HG03575 (cell line): ENCODE data around the gene MYLK4.
A peak's percentile ranks its signal among the peaks of the same experiment; 100 is the strongest.
"Not testable (repeated sequence)": the region's sequence is repeated elsewhere in the genome, so short reads cannot be mapped to it uniquely, and the experiment has no call there.

Source experiments
- ATAC-seq: cut with Tn5 transposase; IDR thresholded peaks from one replicate; pipeline ENCODE4 v1.9.1; 2021; ENCODE audit not compliant: unreplicated experiment, insufficient number of reproducible peaks, low FRiP score; ENCODE audit errors: extremely low read depth

MYLK4 gene

GRCh38 chr6:2781685-2782355 lies 31.1 kb upstream of the MYLK4 start:
- no peak for ATAC-seq

- ATAC-seq: no peak
Observed at GRCh38 chr6:2780102-2780737, 29.5 kb upstream of the MYLK4 start.

DNA sequence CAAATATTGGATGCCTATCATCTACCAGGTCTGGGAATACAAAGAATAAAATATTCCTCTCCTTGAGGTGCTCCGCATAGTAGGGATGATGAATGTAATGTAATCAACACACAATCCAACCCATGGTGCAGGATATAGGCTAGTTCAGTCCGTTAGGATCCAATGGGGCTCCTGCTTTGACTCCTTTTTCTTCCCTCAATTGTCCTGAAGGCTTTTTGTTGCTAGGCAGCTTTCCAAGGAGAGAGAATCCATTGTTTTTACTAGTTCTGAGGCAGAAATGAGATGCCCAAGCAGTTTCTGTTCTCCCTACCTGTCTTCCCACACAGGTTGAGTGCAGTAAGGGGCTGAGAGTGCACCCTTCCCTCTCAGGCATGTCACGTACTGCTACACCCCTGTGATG lies 26.5 kb upstream of the MYLK4 start:
- no peak for ATAC-seq

DNA sequence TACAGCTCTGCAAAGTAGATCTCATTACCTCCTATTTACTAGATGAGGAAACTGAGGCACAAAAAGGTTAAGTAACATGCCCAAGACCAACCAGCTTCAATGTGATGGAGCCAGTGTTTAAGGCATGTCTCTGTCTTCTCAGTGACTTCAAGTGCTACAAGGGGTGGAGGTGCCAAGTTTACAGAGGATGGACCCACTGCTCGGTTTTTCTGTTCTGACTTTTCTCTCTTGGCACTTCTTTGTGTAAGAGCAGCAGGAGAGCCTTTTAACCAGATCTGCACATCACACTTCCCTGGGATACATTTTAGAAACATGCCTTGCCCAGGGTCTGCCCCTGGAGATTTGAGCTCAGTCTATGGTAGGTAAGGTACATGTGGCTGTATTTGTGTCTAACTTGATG lies 24.3 kb upstream of the MYLK4 start:
- no peak for ATAC-seq

DNA sequence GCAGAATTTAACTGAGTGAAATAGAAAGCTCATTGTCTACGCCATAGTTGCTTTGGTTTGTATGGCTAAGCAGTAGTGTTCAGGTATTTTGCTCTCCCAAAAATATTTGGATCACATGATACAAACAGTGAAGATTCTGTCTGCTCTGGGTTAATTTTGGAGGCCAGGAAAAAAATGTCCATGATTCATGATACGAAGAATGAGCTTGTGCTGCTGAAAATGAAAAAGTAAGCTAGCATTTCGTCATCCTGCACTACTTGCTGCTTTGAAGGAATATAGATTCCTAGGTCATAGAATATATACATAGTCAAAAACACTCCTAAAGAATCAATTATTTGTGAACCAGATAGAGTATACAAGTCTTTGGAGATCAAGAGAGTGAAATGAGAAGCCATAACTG lies 22.7 kb upstream of the MYLK4 start:
- ATAC-seq: no peak

DNA sequence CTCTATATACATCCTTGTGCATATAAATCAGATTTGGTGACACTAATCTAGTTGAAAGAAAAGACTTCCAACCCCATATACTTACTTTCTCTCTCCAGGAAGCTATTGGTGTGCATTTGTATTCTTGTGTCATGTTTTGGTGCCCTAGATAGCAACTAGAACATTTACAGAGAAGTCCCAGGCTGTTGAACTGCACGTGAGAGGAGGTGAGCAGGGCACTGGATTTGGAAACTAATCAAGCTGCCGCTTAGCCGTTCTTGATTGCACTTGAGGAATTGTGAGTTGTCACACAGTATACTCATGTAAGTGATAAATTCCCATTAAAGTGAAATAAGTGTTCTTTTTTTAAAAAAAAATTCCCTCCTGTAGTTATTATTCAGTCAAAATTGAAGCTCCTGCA lies 22.1 kb upstream of the MYLK4 start:
- no peak for ATAC-seq

DNA sequence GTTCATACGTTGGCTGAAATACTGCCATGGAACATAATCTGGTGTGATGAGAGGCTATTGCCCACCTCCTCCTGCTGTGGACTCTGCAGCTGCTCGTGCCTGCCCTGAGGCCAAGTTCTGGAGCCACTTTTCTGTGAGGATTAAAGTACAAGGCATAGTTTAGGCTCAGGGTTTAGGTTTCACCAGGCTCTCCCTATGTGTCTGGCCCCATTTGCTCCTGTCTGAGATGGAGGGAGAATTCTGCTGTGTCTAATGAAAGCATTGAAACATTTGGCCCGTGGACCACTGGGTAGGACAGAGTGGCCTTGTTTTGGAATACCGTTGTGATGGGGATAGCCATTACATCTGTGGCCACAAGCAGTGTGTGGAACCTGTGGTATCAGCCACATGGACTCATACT lies 20.4 kb upstream of the MYLK4 start:
- ATAC-seq: no peak

DNA sequence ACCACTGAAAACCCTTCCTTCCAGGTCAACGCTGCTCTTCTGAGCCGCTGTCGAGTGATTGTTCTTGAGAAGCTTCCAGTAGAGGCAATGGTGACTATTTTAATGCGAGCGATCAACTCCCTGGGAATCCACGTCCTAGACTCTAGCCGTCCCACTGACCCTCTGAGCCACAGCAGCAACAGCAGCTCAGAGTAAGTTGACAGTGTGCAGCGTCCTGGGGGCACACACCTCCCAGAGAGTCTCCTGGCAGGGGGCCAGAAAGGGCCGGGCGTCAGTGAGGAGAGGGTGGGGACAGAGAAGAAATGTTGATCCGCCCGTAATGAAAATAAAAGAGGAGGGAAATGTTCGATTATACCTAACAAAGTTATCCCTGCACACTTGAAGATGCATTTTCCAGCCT lies 19.4 kb upstream of the MYLK4 start:
- ATAC-seq: no peak

DNA sequence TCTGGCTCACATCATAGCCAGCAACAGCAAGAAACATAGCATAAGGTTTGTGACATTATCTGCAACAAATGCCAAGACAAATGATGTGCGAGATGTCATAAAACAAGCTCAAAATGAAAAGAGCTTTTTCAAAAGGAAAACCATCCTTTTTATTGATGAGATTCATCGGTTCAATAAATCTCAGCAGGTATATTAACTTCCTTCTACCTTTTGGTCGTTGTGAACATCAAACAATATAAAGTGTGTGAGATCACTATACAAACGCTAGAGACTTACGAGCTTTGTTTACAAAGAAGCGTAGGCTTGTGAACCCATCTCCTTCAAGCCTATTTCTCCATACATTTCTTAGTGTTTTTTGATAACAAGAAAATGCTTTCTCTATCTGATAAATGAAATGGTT lies 18.0 kb upstream of the MYLK4 start:
- no peak for ATAC-seq

DNA sequence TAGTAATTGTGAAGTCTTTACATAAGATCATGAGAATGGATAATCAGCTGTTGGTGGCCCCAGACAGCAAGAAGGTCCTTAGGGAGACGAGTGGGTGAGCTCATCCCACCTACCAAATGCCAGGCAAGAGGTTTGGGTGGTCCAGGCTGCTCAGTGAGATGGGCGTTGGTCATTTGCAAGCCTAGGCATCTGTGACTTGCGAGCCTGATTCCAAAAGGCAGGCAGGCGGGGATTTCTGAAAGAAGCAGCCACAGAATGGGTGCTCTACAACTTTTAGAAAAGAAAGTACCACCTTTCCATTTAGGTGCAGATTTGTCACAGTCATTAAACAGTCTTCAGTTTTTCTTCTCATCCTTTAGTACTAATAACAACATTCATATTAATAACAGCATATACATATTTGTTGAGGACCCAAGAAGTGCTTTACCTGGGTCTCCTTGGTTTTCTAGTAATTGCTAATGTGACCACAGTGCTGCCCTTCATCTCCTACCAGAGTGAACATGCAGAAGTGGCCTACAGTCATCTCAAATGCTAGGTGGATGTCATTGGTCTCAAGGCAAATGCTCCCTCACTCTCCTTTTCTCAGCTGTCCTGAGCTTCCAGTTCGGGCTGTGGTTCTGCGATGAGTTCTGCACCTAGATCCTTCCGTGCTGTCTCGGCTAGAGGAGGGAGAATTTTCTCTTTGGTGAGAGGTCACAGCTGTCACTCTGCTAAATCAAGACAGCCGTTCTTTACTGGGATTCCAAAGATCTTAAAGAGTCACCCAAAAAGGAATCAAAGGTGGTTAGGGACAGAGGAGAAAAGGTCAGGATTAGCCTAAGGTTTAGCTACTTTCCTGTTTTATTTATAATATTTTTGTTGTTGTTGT lies 17.2 kb upstream of the MYLK4 start:
- no peak for ATAC-seq

GRCh38 chr6:2766767-2767656 lies 16.3 kb upstream of the MYLK4 start:
- no peak for ATAC-seq

- ATAC-seq: no peak
Observed at GRCh38 chr6:2765896-2766766, 15.4 kb upstream of the MYLK4 start.

- ATAC-seq: peak; percentile 71
Observed at GRCh38 chr6:2765166-2765895, 14.6 kb upstream of the MYLK4 start, which contains the start of gene WRNIP1. Gene WRNIP1 (plus strand): TSS chr6:2765393. CDS start chr6:2765623, 230 bp downstream.

DNA sequence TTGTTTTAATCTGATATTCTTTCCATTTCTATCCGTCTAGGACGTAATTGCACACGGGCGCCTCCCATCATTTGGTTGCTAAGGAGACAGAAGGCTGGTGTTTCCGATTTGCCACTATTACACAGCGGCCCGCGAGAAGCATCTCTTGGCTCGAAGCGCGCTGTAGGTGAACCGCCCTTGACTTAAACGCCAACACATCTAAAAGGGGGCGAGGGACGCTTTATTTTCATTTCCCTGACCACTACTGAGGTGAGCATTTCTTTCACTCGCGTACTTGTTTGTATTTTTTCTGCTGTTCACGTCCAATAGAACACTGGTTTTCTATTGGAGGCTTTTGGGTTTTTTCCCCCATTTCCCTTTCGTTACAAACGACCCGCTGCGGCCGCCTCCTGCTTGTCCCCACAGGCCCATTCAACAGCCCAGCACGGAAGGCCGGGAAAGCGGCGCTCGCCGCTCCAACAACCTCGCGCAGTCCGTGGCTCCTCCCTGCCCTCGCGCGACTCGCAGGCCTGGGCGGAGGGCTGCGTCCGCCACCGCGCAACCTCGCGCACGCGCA lies 14.0 kb upstream of the MYLK4 start:
- peak; percentile 19 for ATAC-seq

GRCh38 chr6:2763876-2764540 lies 13.3 kb upstream of the MYLK4 start:
- no peak for ATAC-seq

- ATAC-seq: no peak
Observed at GRCh38 chr6:2763345-2763841, 12.7 kb upstream of the MYLK4 start.

- not testable (repeated sequence) for ATAC-seq
Observed at GRCh38 chr6:2762868-2763267, 12.1 kb upstream of the MYLK4 start.
